Ovary (tissue), 9 donors: Measurements from ENCODE around the gene AGO4. TPM values are rescaled to one million over a fixed set of nuclear protein-coding genes. Genes with fewer than 3 reads are reported as not detected.
"Not testable (repeated sequence)": the region's sequence is repeated elsewhere in the genome, so short reads cannot be mapped to it uniquely, and the experiment has no call there.

Source experiments
- DNase-seq, 5 donors: peaks; one replicate each; pipeline ENCODE4 v3.0.0-alpha.2; 2019 to 2020
- H3K27ac ChIP-seq, 2 donors: fragments of 200-600 bp; one replicate each; pipeline versions ENCODE4 v1.5.1 to v1.8.0; 2019 to 2022
- H3K27me3 ChIP-seq: fragments of 200-600 bp; one replicate; pipeline ENCODE4 v1.8.0; 2022
- H3K36me3 ChIP-seq: fragments of 200-600 bp; sonication (generic); one replicate; pipeline ENCODE4 v1.5.1; 2019
- H3K4me1 ChIP-seq: one replicate; pipeline ENCODE4 v1.8.1; 2013; ENCODE audit warnings: mild to moderate bottlenecking, moderate library complexity; ENCODE audit not compliant: insufficient read depth
- H3K4me3 ChIP-seq: fragments of 200-600 bp; sonication (generic); one replicate; pipeline ENCODE4 v1.5.1; 2017
- H3K9me3 ChIP-seq, 2 donors: fragments of 200-600 bp in 1 of 2; sonication (generic) in 1 of 2; one replicate each; pipeline versions ENCODE4 v1.5.1 to v1.8.1; 2013 to 2019; ENCODE audit warnings: mild to moderate bottlenecking in 1 of 2, moderate library complexity in 1 of 2
- EP300 ChIP-seq: sonication (generic); formaldehyde crosslinking; IDR thresholded peaks from one replicate; pipeline ENCODE4 v1.6.1; 2017; ENCODE audit warnings: antibody characterized with exemption
- POLR2A ChIP-seq: fragments of 450-650 bp; IDR thresholded peaks from one replicate; pipeline ENCODE4 v1.6.1; 2017; ENCODE audit warnings: antibody characterized with exemption, mild to moderate bottlenecking, moderate library complexity
- WGBS, 3 donors: extraction: QIAGEN DNeasy Blood & Tissue Kit in 1 of 3; methylation state at CpG; one replicate each; pipeline versions ENCODE4 v1.1.5 to v1.1.7; 2013 to 2017; 5-methylcytosine and 5-hydroxymethylcytosine counted together
- intact Hi-C, 4 donors: fragments of 100-400 bp; cut with DNase I; formaldehyde crosslinking; loops; one replicate each; pipeline versions ENCODE4 v1.11.0 to v1.15.1; 2022 to 2023
- polyA plus RNA-seq, 2 donors: library from polyadenylated mRNA; stranded (reverse); fragments of 200-250 nt in 1 of 2; fragments of 350-450 nt in 1 of 2; fragmentation: Illumina TruSeq in 1 of 2; extraction: RNeasy Lipid Tissue Mini Kit (QIAGEN cat#74804) in 1 of 2; gene quantifications; one replicate each; pipeline ENCODE4 v1.2.3, GENCODE V29; 2013 to 2014
- total RNA-seq, 7 donors: library from RNA; depleted of rRNA in 2 of 7; stranded (reverse); fragments of >200 nt in 2 of 7; fragmentation: NEBNext Ultra II Directional in 3 of 7; extraction: Animal tissue kit (Norgen Biotek cat#: 25700) in 3 of 7; gene quantifications; one replicate each; pipeline versions ENCODE4 v1.1.0 to v1.2.4, GENCODE V29; 2016 to 2023
- TF ChIP-seq, protein P1 (sequence below), 3 donors: fragments of 450-650 bp in 2 of 3; fragments of 200-600 bp in 1 of 3; IDR thresholded peaks; one replicate each; pipeline versions ENCODE4 v1.5.1 to v1.8.0; 2016 to 2022; ENCODE audit warnings: antibody characterized with exemption in 3 of 3, mild to moderate bottlenecking in 1 of 3
- donor health status: DM: no; HTN: no; CAD: no; lungs with moderate emphysema.
- donor health status: DM: no; HTN: no; CAD: no.
- donor health status: Bipolar disorder and iron deficiency.
- donor health status: DM: yes; HTN: yes; CAD: no.
- donor health status: DM: no; HTN: no; CAD: no.
- donor health status: DM: yes; HTN: yes; CAD: no.

The AGO4 gene
- total and polyA plus RNA-seq, 9 donors, result 6.5 to 14.3 (median 9.9) TPM

DNA sequence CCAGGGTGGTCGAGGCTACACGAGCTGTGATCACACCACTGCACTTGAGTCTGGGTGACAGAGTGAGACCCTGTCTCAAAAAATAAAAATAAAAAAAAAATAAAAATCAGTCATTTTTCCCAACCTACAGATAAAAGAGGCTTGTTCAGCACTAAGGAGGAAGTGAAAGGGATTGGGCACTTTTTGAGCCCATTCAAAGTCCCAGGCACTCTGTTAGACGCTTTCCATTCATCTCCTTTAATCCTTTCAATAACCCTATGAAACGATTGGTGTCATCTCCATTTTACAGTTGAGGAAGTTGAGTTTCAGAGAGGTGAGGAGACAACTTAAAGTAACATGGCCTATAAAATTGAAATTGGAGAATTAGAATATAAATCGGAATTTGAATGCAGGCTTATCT lies 10.4 kb upstream of the AGO4 start:
- H3K36me3 ChIP-seq, result no peaks in the 10 kb centered on the region
- H3K27ac ChIP-seq, result no peak overlapping the region
- intact Hi-C loops, result no loop called here
- WGBS, 3 donors, result 80 to 82% (median 80%) methylated on average over 5 of the region's 5 CpGs
- H3K4me3 ChIP-seq, result no peak overlapping the region
- no peaks in the 10 kb centered on the region for H3K4me1 ChIP-seq
- no peaks in the 10 kb centered on the region for H3K9me3 ChIP-seq
- no peak for TF ChIP-seq EP300
- no peak for TF ChIP-seq POLR2A
- TF ChIP-seq, protein P1, sequence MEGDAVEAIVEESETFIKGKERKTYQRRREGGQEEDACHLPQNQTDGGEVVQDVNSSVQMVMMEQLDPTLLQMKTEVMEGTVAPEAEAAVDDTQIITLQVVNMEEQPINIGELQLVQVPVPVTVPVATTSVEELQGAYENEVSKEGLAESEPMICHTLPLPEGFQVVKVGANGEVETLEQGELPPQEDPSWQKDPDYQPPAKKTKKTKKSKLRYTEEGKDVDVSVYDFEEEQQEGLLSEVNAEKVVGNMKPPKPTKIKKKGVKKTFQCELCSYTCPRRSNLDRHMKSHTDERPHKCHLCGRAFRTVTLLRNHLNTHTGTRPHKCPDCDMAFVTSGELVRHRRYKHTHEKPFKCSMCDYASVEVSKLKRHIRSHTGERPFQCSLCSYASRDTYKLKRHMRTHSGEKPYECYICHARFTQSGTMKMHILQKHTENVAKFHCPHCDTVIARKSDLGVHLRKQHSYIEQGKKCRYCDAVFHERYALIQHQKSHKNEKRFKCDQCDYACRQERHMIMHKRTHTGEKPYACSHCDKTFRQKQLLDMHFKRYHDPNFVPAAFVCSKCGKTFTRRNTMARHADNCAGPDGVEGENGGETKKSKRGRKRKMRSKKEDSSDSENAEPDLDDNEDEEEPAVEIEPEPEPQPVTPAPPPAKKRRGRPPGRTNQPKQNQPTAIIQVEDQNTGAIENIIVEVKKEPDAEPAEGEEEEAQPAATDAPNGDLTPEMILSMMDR (IDR thresholded peaks at IDR 0.05), result no peak
- no peak for DNase-seq
- no peaks in the 10 kb centered on the region for H3K27me3 ChIP-seq

DNA sequence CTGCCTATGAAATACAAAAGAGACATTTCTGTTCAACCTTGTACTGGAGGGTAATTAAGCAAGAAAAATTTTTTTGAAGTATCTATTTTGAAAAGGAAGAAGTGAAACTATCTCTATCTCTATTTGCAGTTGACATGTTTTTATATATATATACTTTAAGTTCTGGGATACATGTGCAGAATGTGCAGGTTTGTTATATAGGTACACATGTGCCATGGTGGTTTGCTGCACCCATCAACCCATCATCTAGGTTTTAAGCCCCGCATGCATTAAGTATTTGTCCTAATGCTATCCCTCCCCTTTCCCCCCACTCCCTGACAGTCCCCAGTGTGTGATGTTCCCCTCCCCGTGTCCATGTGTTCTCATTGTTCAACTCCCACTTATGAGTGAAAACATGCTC lies 9.8 kb upstream of the AGO4 start:
- intact Hi-C loops, DNase-seq, H3K4me1 ChIP-seq, H3K9me3 ChIP-seq, H3K27ac ChIP-seq, H3K4me3 ChIP-seq, H3K36me3 ChIP-seq, H3K27me3 ChIP-seq: not testable (repeated sequence)
- WGBS, 3 donors, result 69 to 71% (median 69%) methylated on average over 2 of the region's 2 CpGs

GRCh38 chr1:35800167-35800887 lies 7.5 kb upstream of the AGO4 start:
- intact Hi-C loops, H3K4me3 ChIP-seq, H3K9me3 ChIP-seq, H3K27me3 ChIP-seq, H3K27ac ChIP-seq, H3K4me1 ChIP-seq, H3K36me3 ChIP-seq, DNase-seq: not testable (repeated sequence)
- 88 to 92% (median 91%) methylated on average over 11 of the region's 11 CpGs for WGBS, 3 donors

- intact Hi-C loops, result no loop called here
- H3K36me3 ChIP-seq, result no peaks in the 10 kb centered on the region
- TF ChIP-seq POLR2A (no peak), EP300 (no peak)
- TF ChIP-seq, protein P1 (IDR thresholded peaks at IDR 0.05), result no peak
- peaks cover 2% of the 10 kb centered on the region for H3K4me1 ChIP-seq
- peak overlapping the region; percentile 88 for H3K4me3 ChIP-seq
- DNase-seq, result peak; percentile 16 to 59 (median 40)
- no peaks in the 10 kb centered on the region for H3K27me3 ChIP-seq
- 0 to 1% (median 1%) methylated on average over 32 to 49 of the region's 49 CpGs for WGBS, 3 donors
- peak overlapping the region; percentile 39 to 71 for H3K27ac ChIP-seq
- H3K9me3 ChIP-seq, result no peaks in the 10 kb centered on the region
Measured at GRCh38 chr1:35808450-35809113, 766 bp downstream of the AGO4 start.

GRCh38 chr1:35809114-35810095 lies 1.6 kb downstream of the AGO4 start:
- intact Hi-C loops, result no loop called here
- H3K36me3 ChIP-seq, result no peaks in the 10 kb centered on the region
- peak overlapping the region; percentile 88 for H3K4me3 ChIP-seq
- WGBS, 3 donors, result 53 to 61% (median 58%) methylated on average over 7 of the region's 7 CpGs
- no peak for DNase-seq
- no peaks in the 10 kb centered on the region for H3K27me3 ChIP-seq
- H3K4me1 ChIP-seq, result peaks cover 2% of the 10 kb centered on the region
- no peaks in the 10 kb centered on the region for H3K9me3 ChIP-seq
- H3K27ac ChIP-seq, result peak overlapping the region in 1 of 2 donors; percentile 39
- TF ChIP-seq, protein P1 (IDR thresholded peaks at IDR 0.05), result no peak
- TF ChIP-seq EP300 (no peak), POLR2A (no peak)
